WERI-Rb-1 (cell line): ENCODE data around the gene PDIA6.

Experiments used
- DNase-seq: peaks from one replicate; pipeline ENCODE4 v3.0.0-alpha.2; 2020
- H3K27ac ChIP-seq: fragments of 250-450 bp; sonication (Bioruptor Pico); 2 replicates; pipeline ENCODE4 v1.5.1; 2020; ENCODE audit warnings: mild to moderate bottlenecking, moderate library complexity
- H3K27me3 ChIP-seq: fragments of 250-450 bp; sonication (Bioruptor Pico); 2 replicates; pipeline ENCODE4 v1.5.1; 2021; ENCODE audit warnings: mild to moderate bottlenecking, low read depth, moderate library complexity; ENCODE audit not compliant: insufficient read depth, severe bottlenecking
- H3K36me3 ChIP-seq: fragments of 250-450 bp; sonication (Bioruptor Pico); 2 replicates; pipeline ENCODE4 v1.5.1; 2020; ENCODE audit warnings: mild to moderate bottlenecking, moderate library complexity
- H3K4me3 ChIP-seq: 2 replicates; pipeline ENCODE4 v1.5.1; 2011; ENCODE audit warnings: low read depth, mild to moderate bottlenecking, control low read depth, low read length
- H3K9me3 ChIP-seq: fragments of 250-450 bp; sonication (Bioruptor Pico); 2 replicates; pipeline ENCODE4 v1.5.1; 2021; ENCODE audit warnings: mild to moderate bottlenecking, moderate library complexity; ENCODE audit not compliant: severe bottlenecking
- TF ChIP-seq, protein P1 (sequence below): IDR thresholded peaks from 2 replicates; pipeline ENCODE4 v1.5.1; 2011; ENCODE audit warnings: low read depth, mild to moderate bottlenecking, control low read depth, inconsistent platforms, low read length

Gene PDIA6

DNA sequence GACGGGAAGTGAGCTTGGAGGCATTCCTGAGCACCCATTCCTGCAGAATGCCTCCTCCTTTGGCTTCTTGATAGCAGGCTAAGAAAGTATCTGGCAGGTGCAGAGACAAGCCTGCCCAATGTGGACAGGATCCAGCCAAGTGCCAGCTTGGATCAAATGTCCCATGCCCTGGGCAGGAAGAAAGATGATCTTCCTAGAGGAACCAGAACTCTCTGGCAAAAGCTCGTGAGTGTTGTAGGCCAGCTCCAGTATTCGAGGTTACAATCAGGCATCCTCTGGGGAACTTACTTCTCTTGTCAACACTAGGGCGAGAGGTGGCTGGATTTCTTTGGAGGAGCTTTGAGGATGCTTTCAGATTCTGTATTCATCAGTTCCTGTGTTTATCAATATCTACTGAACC, 29.9 kb upstream of the PDIA6 start:
- DNase-seq: no peak
- Histone ChIP-seq H3K4me3 (no peak overlapping the region), H3K36me3 (no peaks in the 10 kb centered on the region), H3K27ac (no peak overlapping the region), H3K9me3 (peaks cover 31% of the 10 kb centered on the region), H3K27me3 (no peaks in the 10 kb centered on the region)
- TF ChIP-seq, protein P1, sequence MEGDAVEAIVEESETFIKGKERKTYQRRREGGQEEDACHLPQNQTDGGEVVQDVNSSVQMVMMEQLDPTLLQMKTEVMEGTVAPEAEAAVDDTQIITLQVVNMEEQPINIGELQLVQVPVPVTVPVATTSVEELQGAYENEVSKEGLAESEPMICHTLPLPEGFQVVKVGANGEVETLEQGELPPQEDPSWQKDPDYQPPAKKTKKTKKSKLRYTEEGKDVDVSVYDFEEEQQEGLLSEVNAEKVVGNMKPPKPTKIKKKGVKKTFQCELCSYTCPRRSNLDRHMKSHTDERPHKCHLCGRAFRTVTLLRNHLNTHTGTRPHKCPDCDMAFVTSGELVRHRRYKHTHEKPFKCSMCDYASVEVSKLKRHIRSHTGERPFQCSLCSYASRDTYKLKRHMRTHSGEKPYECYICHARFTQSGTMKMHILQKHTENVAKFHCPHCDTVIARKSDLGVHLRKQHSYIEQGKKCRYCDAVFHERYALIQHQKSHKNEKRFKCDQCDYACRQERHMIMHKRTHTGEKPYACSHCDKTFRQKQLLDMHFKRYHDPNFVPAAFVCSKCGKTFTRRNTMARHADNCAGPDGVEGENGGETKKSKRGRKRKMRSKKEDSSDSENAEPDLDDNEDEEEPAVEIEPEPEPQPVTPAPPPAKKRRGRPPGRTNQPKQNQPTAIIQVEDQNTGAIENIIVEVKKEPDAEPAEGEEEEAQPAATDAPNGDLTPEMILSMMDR: no peak

DNA sequence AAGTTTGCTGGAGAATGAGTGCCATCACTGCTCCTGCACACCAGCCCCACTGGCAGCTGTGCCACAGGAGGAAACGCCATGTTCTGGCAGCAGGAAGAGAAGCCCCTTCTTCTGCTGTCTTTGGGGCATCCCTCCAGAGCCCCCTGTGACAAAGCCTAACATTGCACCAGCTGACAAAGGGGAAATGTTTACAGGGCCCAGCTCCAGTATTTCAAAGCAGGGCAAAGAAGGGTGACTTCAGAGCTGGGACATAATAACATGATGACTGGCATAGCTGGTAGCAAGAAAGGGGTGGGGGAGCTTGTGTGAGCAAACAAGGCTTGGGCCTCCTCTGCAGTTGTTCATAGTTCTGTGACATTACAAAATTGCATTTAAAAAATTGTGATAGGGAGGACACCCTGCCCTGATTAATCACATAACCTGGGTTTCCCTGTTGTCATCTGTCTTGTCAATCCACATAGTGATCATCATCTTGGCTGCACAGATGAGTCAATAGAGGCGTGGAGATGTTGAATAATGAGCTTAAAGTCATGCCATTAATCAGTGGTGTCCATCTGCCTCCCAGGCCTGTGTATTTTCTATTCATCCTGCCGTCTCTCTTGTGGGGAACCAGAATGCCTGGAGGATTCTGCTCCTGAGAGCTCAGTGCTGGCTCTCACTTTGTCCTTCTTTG, 29.1 kb upstream of the PDIA6 start:
- no peak for DNase-seq
- Histone ChIP-seq H3K9me3 (peaks cover 31% of the 10 kb centered on the region), H3K27me3 (no peaks in the 10 kb centered on the region), H3K4me3 (no peak overlapping the region), H3K27ac (no peak overlapping the region), H3K36me3 (no peaks in the 10 kb centered on the region)
- TF ChIP-seq, protein P1: no peak

DNA sequence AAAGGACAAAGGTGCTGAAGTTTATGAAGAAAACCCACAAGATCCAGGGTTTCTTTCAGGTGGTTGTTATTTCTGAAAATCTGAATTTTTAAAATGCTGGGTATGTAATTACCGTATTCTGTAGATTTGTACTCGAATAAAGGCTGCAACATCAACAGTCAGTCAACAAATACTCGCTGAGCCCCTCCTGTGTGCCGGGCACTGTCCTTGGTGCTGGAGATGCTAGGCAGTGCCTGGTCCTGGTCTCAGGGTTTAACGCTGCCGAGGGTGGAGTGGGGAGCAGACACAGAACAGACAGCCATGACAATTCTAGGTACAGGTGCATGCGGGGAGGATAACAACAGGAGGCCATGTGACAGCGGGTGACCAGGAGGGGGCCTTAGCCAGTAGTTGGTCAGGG, 27.2 kb upstream of the PDIA6 start:
- Histone ChIP-seq H3K9me3 (peaks cover 31% of the 10 kb centered on the region), H3K4me3 (no peak overlapping the region), H3K36me3 (no peaks in the 10 kb centered on the region), H3K27me3 (no peaks in the 10 kb centered on the region), H3K27ac (no peak overlapping the region)
- no peak for DNase-seq
- TF ChIP-seq, protein P1: no peak

DNA sequence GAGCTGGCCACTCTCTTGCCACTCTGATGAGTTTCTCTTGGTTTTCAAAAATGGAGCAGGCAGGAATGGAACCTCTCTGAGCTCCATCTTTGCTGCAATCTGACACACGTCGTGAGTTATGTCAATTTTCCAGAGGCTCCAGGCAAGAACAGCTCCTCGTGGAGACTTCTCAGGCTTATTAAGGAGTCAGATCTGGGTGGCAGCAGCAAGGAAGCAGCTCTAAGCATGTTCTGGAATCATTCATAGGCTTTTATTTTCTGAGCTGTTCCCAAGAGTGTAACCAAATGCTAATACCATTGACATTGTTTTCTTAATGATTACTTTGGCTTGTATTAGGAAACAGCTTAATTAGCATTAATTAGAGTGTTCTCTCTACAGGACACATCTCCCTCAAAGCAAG, 26.1 kb upstream of the PDIA6 start:
- Histone ChIP-seq H3K27me3 (no peaks in the 10 kb centered on the region), H3K36me3 (no peaks in the 10 kb centered on the region), H3K4me3 (no peak overlapping the region), H3K27ac (no peak overlapping the region), H3K9me3 (peaks cover 29% of the 10 kb centered on the region)
- TF ChIP-seq, protein P1: no peak
- no peak for DNase-seq

DNA sequence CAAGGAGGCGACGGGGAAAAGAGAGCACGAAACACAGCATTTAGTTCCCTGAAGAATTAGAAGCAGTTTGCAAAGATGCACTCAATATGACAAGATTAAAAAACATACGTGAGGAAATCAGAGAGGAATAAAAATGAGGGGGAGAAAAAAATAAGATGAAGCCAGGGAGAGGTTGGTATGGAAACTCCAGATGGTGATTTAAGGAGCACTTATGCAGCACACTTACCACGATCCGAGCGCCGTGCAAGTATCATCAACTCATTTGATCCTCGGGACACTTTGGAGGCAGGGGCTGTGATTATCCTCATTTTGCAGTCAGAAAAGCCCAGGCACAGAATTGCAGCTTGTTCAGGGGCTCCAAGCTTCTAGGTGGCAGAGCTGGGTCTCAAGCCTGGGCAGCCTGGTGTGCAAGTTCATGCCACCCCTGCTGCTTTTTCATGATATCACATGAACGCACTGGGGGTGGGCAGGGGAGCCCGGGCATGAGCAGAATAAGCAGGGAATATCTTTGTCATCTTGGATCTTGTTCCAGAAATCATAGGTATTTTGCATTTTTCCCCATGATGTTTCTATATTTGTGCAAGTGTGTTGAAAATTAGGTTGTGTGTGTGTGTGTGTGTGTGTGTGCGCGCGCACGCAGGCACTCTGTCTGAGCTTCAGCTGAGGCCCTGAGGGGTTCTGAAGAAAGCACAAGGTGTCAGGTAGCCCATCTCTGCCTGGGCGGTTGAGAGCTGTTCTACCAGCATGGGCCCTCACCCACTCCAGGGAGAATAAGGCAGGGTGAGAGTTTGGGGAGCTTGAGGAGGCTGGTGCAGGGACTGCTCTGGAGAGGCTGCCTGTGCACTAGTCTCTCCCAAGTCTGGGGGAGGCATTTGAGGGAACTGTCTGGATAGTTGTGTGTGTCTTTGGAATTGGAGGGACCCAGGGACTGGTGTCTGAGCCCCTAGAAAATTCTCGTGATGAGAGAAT, 25.0 kb upstream of the PDIA6 start:
- H3K4me3 ChIP-seq: no peak overlapping the region
- no peak overlapping the region for H3K27ac ChIP-seq
- H3K27me3 ChIP-seq: no peaks in the 10 kb centered on the region
- H3K36me3 ChIP-seq: no peaks in the 10 kb centered on the region
- H3K9me3 ChIP-seq: peaks cover 21% of the 10 kb centered on the region
- no peak for DNase-seq
- TF ChIP-seq, protein P1: no peak
